Activated CD8-positive, alpha-beta T cell treated with anti-CD3 and anti-CD28 coated beads for 36 hours (primary cell): Measurements from ENCODE around the gene CCDC85A. TPM values are rescaled to one million over a fixed set of nuclear protein-coding genes. Genes with fewer than 3 reads are reported as not detected.

Experiments used
- ATAC-seq: fragments of 200-7000 bp; cut with Tn5 transposase; one replicate; pipeline ENCODE4 v1.10.0; 2021; ENCODE audit warnings: mild to moderate bottlenecking, moderate library complexity
- CTCF ChIA-PET: fragments of 350-600 bp; sonication (Branson Sonifier 250); formaldehyde crosslinking; loops from one replicate; lab custom pipeline; 2021; ENCODE audit warnings: antibody characterized with exemption; lab: Charles Lee
- POLR2A ChIA-PET: fragments of 350-600 bp; sonication (Branson Sonifier 250); formaldehyde crosslinking; loops from one replicate; lab custom pipeline; 2021; ENCODE audit warnings: antibody characterized with exemption; lab: Charles Lee
- DNase-seq: peaks from one replicate; pipeline ENCODE4 v3.0.0-alpha.2; 2020
- H3K27ac Mint-ChIP-seq: one replicate; pipeline ENCODE4 v1.8.0; 2021; ENCODE audit warnings: mild to moderate bottlenecking, mixed read lengths
- H3K27me3 Mint-ChIP-seq: one replicate; pipeline ENCODE4 v1.8.0; 2021; ENCODE audit warnings: mixed read lengths
- H3K36me3 Mint-ChIP-seq: one replicate; pipeline ENCODE4 v1.8.0; 2021; ENCODE audit warnings: low read depth, mixed read lengths
- H3K4me1 Mint-ChIP-seq: one replicate; pipeline ENCODE4 v1.8.0; 2021; ENCODE audit warnings: low read depth, mixed read lengths
- H3K4me3 Mint-ChIP-seq: one replicate; pipeline ENCODE4 v1.8.0; 2021; ENCODE audit warnings: mild to moderate bottlenecking, moderate library complexity, mixed read lengths
- H3K9me3 Mint-ChIP-seq: one replicate; pipeline ENCODE4 v1.8.0; 2021; ENCODE audit warnings: mixed read lengths
- CTCF ChIP-seq: fragments of 200-600 bp; IDR thresholded peaks from one replicate; pipeline ENCODE4 v1.8.0; 2022; ENCODE audit warnings: antibody characterized with exemption, mild to moderate bottlenecking
- intact Hi-C: fragments of 100-400 bp; cut with micrococcal nuclease; formaldehyde crosslinking; loops from one replicate; pipeline ENCODE4 v1.10.0; 2022
- total RNA-seq, 2 experiments: library from RNA; stranded (reverse); gene quantifications; one replicate each; pipeline ENCODE4 v1.2.3, GENCODE V29; 2021

Gene CCDC85A
- total RNA-seq, 2 experiments from 2014 or later: not detected

- Mint-ChIP-seq H3K9me3 (no peaks in the 10 kb centered on the region), H3K4me3 (no peak overlapping the region), H3K27ac (no peak overlapping the region), H3K4me1 (no peaks in the 10 kb centered on the region), H3K27me3 (no peaks in the 10 kb centered on the region), H3K36me3 (no peaks in the 10 kb centered on the region)
- intact Hi-C loops: no loop called here
- ATAC-seq: no peak
- POLR2A ChIA-PET: no interaction called here
- no peak for DNase-seq
- no peak for TF ChIP-seq CTCF
- CTCF ChIA-PET: no interaction called here
These were observed 18.8 kb downstream of the CCDC85A start for GRCh38 chr2:56202381-56203121.

GRCh38 chr2:56204556-56204955, 20.8 kb downstream of the CCDC85A start:
- no peaks in the 10 kb centered on the region for H3K36me3 Mint-ChIP-seq
- no peaks in the 10 kb centered on the region for H3K9me3 Mint-ChIP-seq
- ATAC-seq: no peak
- no peak for DNase-seq
- no peak overlapping the region for H3K4me3 Mint-ChIP-seq
- intact Hi-C loops: no loop called here
- no peaks in the 10 kb centered on the region for H3K4me1 Mint-ChIP-seq
- ChIA-PET POLR2A (no interaction called here), CTCF (no interaction called here)
- no peaks in the 10 kb centered on the region for H3K27me3 Mint-ChIP-seq
- no peak overlapping the region for H3K27ac Mint-ChIP-seq
- TF ChIP-seq CTCF: no peak

- DNase-seq (no peak), ATAC-seq (no peak)
- H3K4me1 Mint-ChIP-seq: no peaks in the 10 kb centered on the region
- CTCF ChIA-PET: no interaction called here
- no peak overlapping the region for H3K27ac Mint-ChIP-seq
- no peaks in the 10 kb centered on the region for H3K27me3 Mint-ChIP-seq
- POLR2A ChIA-PET: no interaction called here
- H3K4me3 Mint-ChIP-seq: no peak overlapping the region
- H3K36me3 Mint-ChIP-seq: no peaks in the 10 kb centered on the region
- TF ChIP-seq CTCF: no peak
- intact Hi-C loops: no loop called here
- H3K9me3 Mint-ChIP-seq: no peaks in the 10 kb centered on the region
These were observed 22.5 kb downstream of the CCDC85A start for GRCh38 chr2:56206250-56206649.

DNA sequence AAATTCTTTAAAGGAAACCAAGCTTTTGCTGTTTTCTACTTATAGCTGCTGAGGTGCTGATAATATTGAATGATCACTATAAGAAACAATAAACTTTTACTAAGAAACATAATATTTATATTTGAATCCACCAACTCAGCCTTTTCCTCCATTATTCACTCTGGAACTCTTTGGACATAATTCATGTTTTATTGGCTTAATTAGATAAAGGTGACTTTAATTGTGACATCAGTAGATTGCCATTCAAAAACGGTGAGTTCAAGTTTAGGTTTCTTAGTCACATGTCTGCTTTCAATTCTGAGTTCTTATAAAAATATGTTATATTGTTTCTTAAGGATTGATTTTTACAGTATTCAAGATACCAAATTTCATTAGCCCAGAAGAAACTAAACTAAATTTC, 24.0 kb downstream of the CCDC85A start:
- intact Hi-C loops: no loop called here
- ChIA-PET CTCF (no interaction called here), POLR2A (no interaction called here)
- H3K4me3 Mint-ChIP-seq: no peak overlapping the region
- no peak for TF ChIP-seq CTCF
- H3K4me1 Mint-ChIP-seq: no peaks in the 10 kb centered on the region
- no peaks in the 10 kb centered on the region for H3K36me3 Mint-ChIP-seq
- DNase-seq: no peak
- no peak overlapping the region for H3K27ac Mint-ChIP-seq
- no peaks in the 10 kb centered on the region for H3K27me3 Mint-ChIP-seq
- ATAC-seq: no peak
- no peaks in the 10 kb centered on the region for H3K9me3 Mint-ChIP-seq

DNA sequence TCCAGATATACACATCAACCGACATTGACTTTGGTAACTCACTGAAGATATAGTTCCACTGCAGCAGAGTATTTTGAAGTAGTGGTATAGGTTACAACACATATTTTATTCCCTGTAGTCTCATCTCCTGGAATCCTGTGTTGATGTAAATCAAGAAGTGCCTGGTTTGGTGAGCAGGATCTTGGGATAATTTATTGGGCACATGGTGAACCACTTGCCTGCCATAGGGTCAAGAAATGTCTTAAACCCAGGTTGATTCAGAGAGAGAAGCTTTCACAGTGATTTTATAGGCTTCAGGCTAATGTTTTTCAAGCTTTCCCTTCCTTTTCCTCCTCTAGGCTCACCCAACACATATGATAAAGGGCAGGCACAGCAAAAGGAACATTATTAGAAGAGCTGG, 24.6 kb downstream of the CCDC85A start:
- ATAC-seq: no peak

More for the DNA sequence above, 24.6 kb downstream of the CCDC85A start:
- POLR2A ChIA-PET: no interaction called here
- CTCF ChIA-PET: no interaction called here
- no peak for TF ChIP-seq CTCF
- Mint-ChIP-seq H3K36me3 (no peaks in the 10 kb centered on the region), H3K27me3 (no peaks in the 10 kb centered on the region), H3K9me3 (no peaks in the 10 kb centered on the region), H3K4me3 (no peak overlapping the region), H3K27ac (no peak overlapping the region), H3K4me1 (no peaks in the 10 kb centered on the region)
- DNase-seq: no peak
- intact Hi-C loops: no loop called here
